CD4-positive, CD25-positive, alpha-beta regulatory T cell (primary cell): ENCODE results near the gene PBX1. TPM values are rescaled to one million over a fixed set of nuclear protein-coding genes. Genes with fewer than 3 reads are reported as not detected.

ENCODE experiments used
- ATAC-seq, 2 donors: fragments of 150-1000 bp; cut with Tn5 transposase; one replicate each; pipeline ENCODE4 v1.10.0; 2021; ENCODE audit warnings: low read depth in 2 of 2, moderate number of reproducible peaks in 2 of 2, moderate library complexity in 1 of 2
- DNase-seq, 3 donors: peaks; one replicate each; pipeline versions ENCODE4 v3.0.0 to v3.0.0-alpha.2; 2012 to 2022; ENCODE audit warnings: mixed read lengths in 1 of 3
- H3K27ac ChIP-seq: one replicate; pipeline ENCODE4 v1.7.0; 2013; ENCODE audit warnings: mild to moderate bottlenecking, low read length; ENCODE audit not compliant: insufficient read depth, poor library complexity, severe bottlenecking
- H3K27me3 ChIP-seq: one replicate; pipeline ENCODE4 v1.7.0; 2013; ENCODE audit warnings: low read length; ENCODE audit not compliant: control insufficient read depth, insufficient read depth
- H3K36me3 ChIP-seq: one replicate; pipeline ENCODE4 v1.7.0; 2013; ENCODE audit warnings: mild to moderate bottlenecking, low read length, moderate library complexity; ENCODE audit not compliant: control insufficient read depth, insufficient read depth
- H3K4me1 ChIP-seq: 2 replicates; pipeline ENCODE4 v1.7.0; 2013; ENCODE audit warnings: mild to moderate bottlenecking, low read length; ENCODE audit not compliant: insufficient read depth, control insufficient read depth, poor library complexity, severe bottlenecking
- H3K4me3 ChIP-seq: one replicate; pipeline ENCODE4 v1.7.0; 2013; ENCODE audit warnings: low read depth, mild to moderate bottlenecking, low read length, moderate library complexity
- H3K9me3 ChIP-seq, 2 experiments: 1 replicate in 1 of 2; 2 replicates in 1 of 2; pipeline ENCODE4 v1.7.0; 2013; ENCODE audit warnings: low read length in 2 of 2, mild to moderate bottlenecking in 1 of 2, moderate library complexity in 1 of 2; ENCODE audit not compliant: control insufficient read depth in 2 of 2
- H3K27ac Mint-ChIP-seq, 3 donors: one replicate each; pipeline ENCODE4 v1.8.0; 2020 to 2022; ENCODE audit warnings: mild to moderate bottlenecking in 3 of 3, mixed read lengths in 3 of 3, moderate library complexity in 2 of 3
- H3K27me3 Mint-ChIP-seq: one replicate; pipeline ENCODE4 v1.8.0; 2022; ENCODE audit warnings: mild to moderate bottlenecking, mixed read lengths
- H3K36me3 Mint-ChIP-seq: one replicate; pipeline ENCODE4 v1.8.0; 2020; ENCODE audit warnings: mixed read lengths
- H3K4me1 Mint-ChIP-seq, 4 donors: one replicate each; pipeline ENCODE4 v1.8.0; 2020 to 2022; ENCODE audit warnings: mixed read lengths in 4 of 4, mild to moderate bottlenecking in 1 of 4
- H3K4me3 Mint-ChIP-seq, 4 donors: one replicate each; pipeline ENCODE4 v1.8.0; 2020 to 2022; ENCODE audit warnings: mild to moderate bottlenecking in 4 of 4, mixed read lengths in 4 of 4, moderate library complexity in 3 of 4
- H3K9me3 Mint-ChIP-seq, 7 donors: one replicate each; pipeline ENCODE4 v1.8.0; 2020 to 2022; ENCODE audit warnings: mixed read lengths in 7 of 7, mild to moderate bottlenecking in 3 of 7, moderate library complexity in 2 of 7
- polyA plus RNA-seq, 4 donors: library from polyadenylated mRNA; unstranded; fragments of 300-500 nt; fragmentation: Illumina TruSeq; gene quantifications; one replicate each; pipeline ENCODE4 v1.2.3, GENCODE V29; 2021
- total RNA-seq: library from RNA; stranded (reverse); gene quantifications from one replicate; pipeline ENCODE4 v1.2.3, GENCODE V29; 2022

PBX1 gene
- total and polyA plus RNA-seq, 5 donors from 2014 or later: 0.03 to 1.7 (median 0.10) TPM; not detected in 2

- Histone ChIP-seq H3K4me1 (no peaks in the 10 kb centered on the region), H3K4me3 (no peak overlapping the region), H3K9me3 (no peaks in the 10 kb centered on the region), H3K27me3 (no peaks in the 10 kb centered on the region), H3K36me3 (no peaks in the 10 kb centered on the region), H3K27ac (no peak overlapping the region)
- Mint-ChIP-seq H3K36me3 (no peaks in the 10 kb centered on the region), H3K4me3 (no peak overlapping the region), H3K27me3 (no peaks in the 10 kb centered on the region), H3K4me1 (no peaks in the 10 kb centered on the region), H3K27ac (no peak overlapping the region), H3K9me3 (peaks cover 0 to 2% (median 0%) of the 10 kb centered on the region in 7 donors)
- DNase-seq: no peak
- no peak for ATAC-seq
Measured at GRCh38 chr1:164841702-164842465, 282.9 kb downstream of the PBX1 start.

DNA sequence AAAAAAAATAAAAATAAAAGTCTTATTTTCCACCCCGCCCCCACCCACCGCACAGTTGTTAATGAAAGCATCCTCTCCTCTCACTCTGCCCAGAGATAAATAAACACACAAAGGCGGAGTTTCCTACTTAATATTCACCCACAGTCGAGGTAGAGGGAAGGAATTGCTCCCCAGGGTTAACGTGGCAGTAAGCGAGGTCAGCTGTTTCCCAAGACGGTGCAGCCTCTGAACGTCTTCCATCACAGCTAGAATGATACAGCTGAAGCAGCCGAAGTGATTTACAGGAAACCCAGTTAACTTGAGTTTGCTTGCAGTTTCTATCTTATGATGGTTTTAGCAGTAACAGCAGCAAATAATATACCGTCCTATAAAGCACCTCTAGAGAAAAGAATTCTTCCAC is 283.9 kb downstream of the PBX1 start:
- ATAC-seq: no peak

GRCh38 chr1:164843743-164844500 is 284.9 kb downstream of the PBX1 start:
- Mint-ChIP-seq H3K27me3 (no peaks in the 10 kb centered on the region), H3K9me3 (peaks cover 0 to 3% (median 0%) of the 10 kb centered on the region in 7 donors), H3K36me3 (no peaks in the 10 kb centered on the region), H3K4me3 (no peak overlapping the region), H3K4me1 (no peaks in the 10 kb centered on the region), H3K27ac (no peak overlapping the region)
- H3K27ac ChIP-seq: no peak overlapping the region
- H3K36me3 ChIP-seq: no peaks in the 10 kb centered on the region
- DNase-seq (no peak), ATAC-seq (no peak)
- H3K4me3 ChIP-seq: no peak overlapping the region
- no peaks in the 10 kb centered on the region for H3K9me3 ChIP-seq
- no peaks in the 10 kb centered on the region for H3K4me1 ChIP-seq
- no peaks in the 10 kb centered on the region for H3K27me3 ChIP-seq

More for the DNA sequence above, 283.9 kb downstream of the PBX1 start:
- Mint-ChIP-seq H3K36me3 (no peaks in the 10 kb centered on the region), H3K27me3 (no peaks in the 10 kb centered on the region), H3K4me3 (no peak overlapping the region), H3K27ac (no peak overlapping the region), H3K9me3 (peaks cover 0 to 3% (median 0%) of the 10 kb centered on the region in 7 donors), H3K4me1 (no peaks in the 10 kb centered on the region)
- H3K4me3 ChIP-seq: no peak overlapping the region
- H3K4me1 ChIP-seq: no peaks in the 10 kb centered on the region
- no peaks in the 10 kb centered on the region for H3K27me3 ChIP-seq
- no peaks in the 10 kb centered on the region for H3K9me3 ChIP-seq
- no peaks in the 10 kb centered on the region for H3K36me3 ChIP-seq
- DNase-seq: no peak
- H3K27ac ChIP-seq: no peak overlapping the region

DNA sequence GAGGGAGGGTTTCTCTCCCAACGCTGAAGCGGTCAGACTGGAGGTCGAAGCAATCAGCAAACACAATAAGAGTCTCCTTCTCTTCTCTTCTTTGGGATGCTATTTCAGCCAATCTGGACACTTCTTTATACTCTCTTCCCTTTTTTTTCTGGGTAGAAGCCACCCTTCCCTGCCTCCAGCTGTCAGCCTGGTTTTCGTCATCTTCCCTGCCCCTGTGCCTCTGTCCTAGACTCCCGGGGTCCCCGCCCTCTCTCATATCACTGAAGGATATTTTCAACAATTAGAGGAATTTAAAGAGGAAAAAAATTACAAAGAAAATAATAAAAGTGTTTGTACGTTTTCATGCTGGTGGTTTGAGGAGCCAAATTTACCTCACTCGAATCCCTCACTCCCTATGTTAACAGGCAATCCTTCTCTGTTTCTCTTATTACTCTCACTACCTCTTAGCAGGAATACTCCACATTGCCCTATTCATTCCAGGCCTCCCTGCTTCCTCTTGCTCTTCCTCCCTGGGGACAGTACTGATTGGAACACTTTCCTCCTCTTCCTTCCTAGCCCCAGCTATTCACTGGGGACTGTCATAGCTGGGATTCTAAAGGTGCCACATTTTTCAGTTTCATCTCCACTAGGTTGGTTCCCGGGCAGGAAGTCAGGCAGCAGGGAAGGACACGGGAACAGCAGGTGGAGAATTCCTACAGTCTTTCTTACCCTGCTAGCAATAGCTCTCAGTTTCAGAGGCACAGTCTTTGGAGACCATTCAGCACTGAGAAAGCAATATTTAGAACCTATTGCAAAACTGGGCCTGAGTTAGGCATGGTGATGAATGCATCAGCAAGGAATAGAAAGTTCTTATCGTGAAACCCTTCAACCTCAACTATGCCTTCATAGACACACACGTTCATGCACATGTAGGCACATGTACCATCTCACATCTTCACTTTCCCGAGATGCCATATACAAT is 288.0 kb downstream of the PBX1 start:
- H3K9me3 Mint-ChIP-seq: peaks cover 0 to 3% (median 0%) of the 10 kb centered on the region in 7 donors
- ATAC-seq: no peak
- no peak overlapping the region for H3K4me3 Mint-ChIP-seq
- Histone ChIP-seq H3K4me1 (no peaks in the 10 kb centered on the region), H3K4me3 (no peak overlapping the region), H3K27me3 (no peaks in the 10 kb centered on the region), H3K36me3 (no peaks in the 10 kb centered on the region), H3K9me3 (no peaks in the 10 kb centered on the region), H3K27ac (no peak overlapping the region)
- no peaks in the 10 kb centered on the region for H3K27me3 Mint-ChIP-seq
- H3K27ac Mint-ChIP-seq: no peak overlapping the region
- DNase-seq: no peak
- no peaks in the 10 kb centered on the region for H3K4me1 Mint-ChIP-seq
- no peaks in the 10 kb centered on the region for H3K36me3 Mint-ChIP-seq

GRCh38 chr1:164853146-164853545 is 294.2 kb downstream of the PBX1 start:
- no peak overlapping the region for H3K4me3 ChIP-seq
- DNase-seq (no peak), ATAC-seq (no peak)
- Mint-ChIP-seq H3K9me3 (peaks cover 0 to 3% (median 0%) of the 10 kb centered on the region in 7 donors), H3K27me3 (no peaks in the 10 kb centered on the region), H3K27ac (no peak overlapping the region), H3K4me3 (no peak overlapping the region), H3K4me1 (no peaks in the 10 kb centered on the region), H3K36me3 (no peaks in the 10 kb centered on the region)
- H3K36me3 ChIP-seq: no peaks in the 10 kb centered on the region
- no peaks in the 10 kb centered on the region for H3K27me3 ChIP-seq
- H3K27ac ChIP-seq: no peak overlapping the region
- no peaks in the 10 kb centered on the region for H3K9me3 ChIP-seq
- no peaks in the 10 kb centered on the region for H3K4me1 ChIP-seq

DNA sequence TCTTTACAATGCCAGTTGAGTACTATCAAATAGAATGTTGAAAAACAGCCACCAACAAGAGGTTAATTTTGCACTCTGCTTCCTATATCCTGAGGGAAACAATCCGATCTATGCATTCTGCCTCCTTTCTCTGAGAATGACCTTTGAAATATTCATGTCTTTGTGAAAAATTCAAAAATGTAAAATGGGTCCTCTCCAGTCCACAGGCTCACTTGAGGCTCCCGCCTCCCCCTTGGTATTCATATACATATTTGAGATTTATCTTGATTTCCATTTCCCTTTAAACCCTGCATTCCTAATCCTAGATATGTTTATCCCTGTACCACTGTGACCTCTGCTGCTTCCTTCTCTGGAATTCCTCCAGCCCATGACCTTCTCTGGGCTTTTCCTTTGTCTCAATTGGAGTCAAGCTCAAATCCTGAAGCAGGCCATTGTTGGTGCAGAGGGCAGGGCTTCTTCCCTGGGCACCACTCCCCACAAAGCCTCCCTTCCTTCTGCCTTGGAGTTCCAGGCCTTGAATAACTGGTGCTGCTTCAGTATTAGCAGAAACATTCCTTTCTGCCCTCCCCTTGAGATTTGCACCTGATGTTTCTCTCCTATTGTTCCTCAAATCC is 296.8 kb downstream of the PBX1 start:
- no peak overlapping the region for H3K27ac ChIP-seq
- no peaks in the 10 kb centered on the region for H3K36me3 Mint-ChIP-seq
- no peaks in the 10 kb centered on the region for H3K9me3 ChIP-seq
- no peaks in the 10 kb centered on the region for H3K4me1 Mint-ChIP-seq
- no peaks in the 10 kb centered on the region for H3K27me3 Mint-ChIP-seq
- H3K27ac Mint-ChIP-seq: no peak overlapping the region
- ATAC-seq (no peak), DNase-seq (no peak)
- H3K36me3 ChIP-seq: no peaks in the 10 kb centered on the region
- no peak overlapping the region for H3K4me3 ChIP-seq
- peaks cover 0 to 7% (median 1%) of the 10 kb centered on the region in 7 donors for H3K9me3 Mint-ChIP-seq
- H3K4me3 Mint-ChIP-seq: no peak overlapping the region
- H3K27me3 ChIP-seq: no peaks in the 10 kb centered on the region
- H3K4me1 ChIP-seq: no peaks in the 10 kb centered on the region

GRCh38 chr1:164856381-164856780 is 297.4 kb downstream of the PBX1 start:
- Mint-ChIP-seq H3K4me3 (no peak overlapping the region), H3K27ac (no peak overlapping the region)

More at GRCh38 chr1:164856381-164856780, 297.4 kb downstream of the PBX1 start:
- H3K27me3 Mint-ChIP-seq: no peaks in the 10 kb centered on the region
- no peaks in the 10 kb centered on the region for H3K27me3 ChIP-seq
- no peaks in the 10 kb centered on the region for H3K4me1 Mint-ChIP-seq
- H3K27ac ChIP-seq: no peak overlapping the region
- no peaks in the 10 kb centered on the region for H3K36me3 ChIP-seq
- ATAC-seq (no peak), DNase-seq (no peak)
- H3K9me3 Mint-ChIP-seq: peaks cover 0 to 7% (median 1%) of the 10 kb centered on the region in 7 donors
- no peaks in the 10 kb centered on the region for H3K4me1 ChIP-seq
- H3K4me3 ChIP-seq: no peak overlapping the region
- no peaks in the 10 kb centered on the region for H3K36me3 Mint-ChIP-seq
- no peaks in the 10 kb centered on the region for H3K9me3 ChIP-seq
